Mucosa of descending colon (tissue), 3 donors: ENCODE results near the gene MS4A6E. TPM values are rescaled to one million over a fixed set of nuclear protein-coding genes. Genes with fewer than 3 reads are reported as not detected.

Source experiments
- ATAC-seq: fragments of 200-7000 bp; cut with Tn5 transposase; one replicate; pipeline ENCODE4 v1.9.1; 2020; ENCODE audit warnings: mild to moderate bottlenecking, moderate library complexity
- DNase-seq, 3 donors: peaks; one replicate each; pipeline ENCODE4 v3.0.0-alpha.2; 2020
- H3K36me3 ChIP-seq: fragments of 200-600 bp; one replicate; pipeline ENCODE4 v1.8.0; 2021; ENCODE audit warnings: low read depth, mild to moderate bottlenecking
- H3K4me1 ChIP-seq: fragments of 200-600 bp; one replicate; pipeline ENCODE4 v1.8.0; 2021; ENCODE audit warnings: low read depth, mild to moderate bottlenecking
- H3K4me3 ChIP-seq: fragments of 200-600 bp; one replicate; pipeline ENCODE4 v1.8.0; 2021; ENCODE audit warnings: mild to moderate bottlenecking
- H3K9me3 ChIP-seq: fragments of 200-600 bp; one replicate; pipeline ENCODE4 v1.8.0; 2021; ENCODE audit warnings: mild to moderate bottlenecking
- CTCF ChIP-seq: fragments of 200-600 bp; IDR thresholded peaks from one replicate; pipeline ENCODE4 v1.8.0; 2022; ENCODE audit warnings: antibody characterized with exemption, mild to moderate bottlenecking
- intact Hi-C, 2 donors: fragments of 100-400 bp; cut with DNase I in 1 of 2; cut with micrococcal nuclease in 1 of 2; formaldehyde crosslinking; loops; one replicate each; pipeline versions ENCODE4 v1.11.0 to v1.11.1; 2022; cut with DNase I, micrococcal nuclease
- total RNA-seq, 3 donors: library from RNA; stranded (reverse); fragmentation: NEBNext Ultra II Directional in 2 of 3; extraction: Animal tissue kit (Norgen Biotek cat#: 25700) in 2 of 3; gene quantifications; one replicate each; pipeline versions ENCODE4 v1.2.1 to v1.2.4, GENCODE V29; 2021 to 2023
- donor health status: DM: no; HTN: no; CAD: no; lungs with moderate emphysema.
- donor health status: DM: no; HTN: no; CAD: no.
- donor health status: DM: no; HTN: yes; CAD: no.

MS4A6E gene
- total RNA-seq, 3 donors from 2014 or later = not detected

- Histone ChIP-seq H3K9me3 (no peaks in the 10 kb centered on the region), H3K36me3 (no peaks in the 10 kb centered on the region), H3K4me1 (no peaks in the 10 kb centered on the region), H3K4me3 (no peak overlapping the region)
- intact Hi-C loops = no loop called here
- DNase-seq (no peak), ATAC-seq (no peak)
- no peak for TF ChIP-seq CTCF
Measured at GRCh38 chr11:60347084-60347797, 20.2 kb downstream of the MS4A6E start.

DNA sequence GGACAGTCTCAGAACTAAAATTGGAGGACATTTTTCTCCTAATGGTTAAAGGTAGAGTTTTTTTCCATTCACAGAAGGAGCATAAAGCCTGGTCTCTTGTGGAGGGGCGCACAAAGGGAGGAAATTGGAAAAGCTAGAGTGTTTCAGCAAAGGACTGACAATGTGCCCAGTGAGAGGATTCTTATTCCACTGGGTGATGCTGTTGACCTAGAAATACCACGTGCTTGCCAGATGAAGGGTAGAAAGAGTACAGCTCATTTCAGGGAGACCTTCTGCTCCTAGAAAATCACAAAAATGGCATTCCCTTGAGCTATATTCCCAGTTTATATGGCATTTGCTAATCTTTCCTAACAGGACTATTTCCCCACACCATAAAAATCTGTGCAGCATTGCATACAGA, 21.1 kb downstream of the MS4A6E start:
- intact Hi-C loops = no loop called here
- no peaks in the 10 kb centered on the region for H3K4me1 ChIP-seq
- H3K9me3 ChIP-seq = no peaks in the 10 kb centered on the region
- TF ChIP-seq CTCF = no peak
- ATAC-seq (no peak), DNase-seq (no peak)
- no peak overlapping the region for H3K4me3 ChIP-seq
- no peaks in the 10 kb centered on the region for H3K36me3 ChIP-seq

DNA sequence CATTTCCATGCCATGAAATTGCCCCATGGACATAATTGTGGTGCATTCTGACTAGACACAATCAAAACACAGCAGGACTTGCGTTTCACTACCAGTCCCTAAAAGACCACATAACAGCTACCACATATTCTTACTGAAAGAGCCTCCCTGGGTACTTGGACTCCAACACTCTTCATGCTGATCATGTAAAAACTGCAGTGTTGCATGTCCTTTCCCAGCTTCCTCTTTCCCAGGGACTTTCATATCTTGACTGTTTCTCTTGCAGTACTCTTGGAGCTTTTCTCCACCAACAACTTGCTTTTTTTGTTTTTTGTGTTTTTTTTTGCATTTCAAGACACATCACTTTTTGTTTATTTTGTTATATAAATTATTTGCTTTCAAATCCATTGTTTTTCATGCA, 22.9 kb downstream of the MS4A6E start:
- Histone ChIP-seq H3K4me1 (no peaks in the 10 kb centered on the region), H3K9me3 (no peaks in the 10 kb centered on the region), H3K4me3 (no peak overlapping the region), H3K36me3 (no peaks in the 10 kb centered on the region)
- no peak for TF ChIP-seq CTCF
- intact Hi-C loops = no loop called here
- ATAC-seq (no peak), DNase-seq (no peak)

GRCh38 chr11:60357771-60358170, 30.7 kb downstream of the MS4A6E start:
- Histone ChIP-seq H3K9me3 (peaks cover 10% of the 10 kb centered on the region), H3K4me3 (no peak overlapping the region), H3K36me3 (no peaks in the 10 kb centered on the region), H3K4me1 (no peaks in the 10 kb centered on the region)
- no peak for TF ChIP-seq CTCF
- ATAC-seq = no peak
- DNase-seq = no peak
- intact Hi-C loops = no loop called here

GRCh38 chr11:60360621-60361020, 33.6 kb downstream of the MS4A6E start:
- no peak for ATAC-seq
- H3K4me1 ChIP-seq = peaks cover 2% of the 10 kb centered on the region
- H3K36me3 ChIP-seq = no peaks in the 10 kb centered on the region
- intact Hi-C loops = no loop called here
- TF ChIP-seq CTCF = no peak
- no peak for DNase-seq
- peaks cover 10% of the 10 kb centered on the region for H3K9me3 ChIP-seq
- no peak overlapping the region for H3K4me3 ChIP-seq

- TF ChIP-seq CTCF = no peak
- H3K4me1 ChIP-seq = peaks cover 2% of the 10 kb centered on the region
- H3K9me3 ChIP-seq = peaks cover 10% of the 10 kb centered on the region
- ATAC-seq (no peak), DNase-seq (no peak)
- H3K36me3 ChIP-seq = no peaks in the 10 kb centered on the region
- no peak overlapping the region for H3K4me3 ChIP-seq
- intact Hi-C loops = loop anchor here in 1 of 2 donors (2.0 kb wide), 1 partner anchor 257 kb away; no protein-coding TSS in a partner anchor
Measured at GRCh38 chr11:60362241-60362640, 35.2 kb downstream of the MS4A6E start.
